Raji (cell line): ENCODE data around the gene HMCN2.

ENCODE experiments used
- POLR2A ChIP-seq: IDR thresholded peaks from 2 replicates; pipeline ENCODE4 v1.6.1; 2011; ENCODE audit warnings: low read depth, low read length, control low read depth; ENCODE audit not compliant: insufficient read depth

The HMCN2 gene

GRCh38 chr9:130268521-130269211 is 3.1 kb downstream of the HMCN2 start:
- no peak for TF ChIP-seq POLR2A

DNA sequence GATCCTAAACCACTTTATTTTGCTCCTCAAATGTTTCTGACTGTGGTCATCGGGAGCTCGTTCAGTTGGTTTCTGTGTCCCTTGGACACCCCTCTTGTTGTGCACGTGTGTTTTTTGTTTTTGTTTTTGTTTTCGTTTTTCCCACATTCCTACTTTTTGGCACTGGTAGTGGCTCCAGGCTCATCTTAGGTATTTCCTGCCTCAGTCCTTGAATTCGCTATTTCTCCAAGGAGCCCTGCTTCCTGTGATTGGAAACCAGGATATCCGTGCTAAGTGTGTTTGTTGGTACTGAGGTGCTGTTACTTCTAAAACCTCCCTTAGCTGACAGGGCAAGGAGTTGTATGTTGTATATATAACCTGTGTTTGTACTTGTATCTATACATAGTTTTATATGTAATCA is 5.9 kb downstream of the HMCN2 start:
- no peak for TF ChIP-seq POLR2A

DNA sequence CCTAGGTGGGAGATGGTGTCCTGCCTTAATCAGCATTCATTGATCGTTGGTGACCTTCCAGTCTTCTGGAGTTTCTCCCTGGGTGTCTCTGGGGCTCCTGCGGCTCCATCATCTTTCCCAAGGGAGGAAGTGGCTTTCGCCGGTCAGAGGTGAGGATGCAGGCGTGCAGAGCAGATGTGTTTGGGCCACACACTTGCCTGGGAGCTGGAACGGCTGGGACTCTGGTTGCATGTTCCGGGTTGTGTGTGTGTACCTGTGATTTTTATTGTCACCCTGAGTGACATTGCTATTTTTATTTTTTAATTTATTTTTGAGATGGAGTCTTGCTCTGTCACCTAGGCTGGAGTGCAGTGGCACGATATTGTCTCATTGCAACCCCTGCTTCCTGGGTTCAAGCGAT is 9.6 kb downstream of the HMCN2 start:
- TF ChIP-seq POLR2A: no peak

GRCh38 chr9:130276121-130276520 is 10.6 kb downstream of the HMCN2 start:
- TF ChIP-seq POLR2A: no peak

GRCh38 chr9:130276955-130277354 is 11.4 kb downstream of the HMCN2 start:
- TF ChIP-seq POLR2A: no peak

DNA sequence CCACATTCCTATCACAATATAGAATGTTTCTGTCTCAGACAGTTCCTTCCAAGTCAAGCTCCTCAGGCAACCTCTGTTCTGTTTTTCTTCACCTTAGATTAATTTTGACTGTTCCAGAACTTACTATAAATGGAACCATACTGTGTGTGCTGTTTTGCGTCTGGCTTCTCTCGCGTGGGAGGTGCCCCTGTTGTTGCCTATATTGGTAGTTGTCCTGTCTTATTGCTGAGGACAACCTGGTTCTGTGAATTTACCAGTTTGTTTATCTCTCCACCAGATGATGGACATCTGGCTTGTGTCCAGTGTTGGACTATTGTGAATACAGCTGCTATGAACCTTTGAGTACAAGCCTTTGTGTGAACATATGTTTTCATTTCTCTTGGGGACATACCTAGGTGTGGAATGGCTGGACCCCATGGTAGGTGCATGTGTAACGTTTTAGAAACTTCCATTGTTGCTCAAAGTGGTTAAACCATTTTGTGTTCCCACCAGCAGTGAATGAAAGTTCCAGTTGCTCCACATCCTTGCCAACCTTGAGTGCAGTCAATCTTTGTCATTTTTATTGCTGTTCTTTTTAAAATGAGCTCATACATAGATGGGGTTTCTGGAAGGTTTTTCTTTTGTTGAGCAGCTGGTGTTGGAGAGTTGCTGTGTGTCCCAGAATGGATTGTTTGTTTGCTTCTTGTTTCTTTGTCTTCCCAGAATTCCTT is 18.1 kb downstream of the HMCN2 start:
- TF ChIP-seq POLR2A: no peak

GRCh38 chr9:130284249-130284625 is 18.7 kb downstream of the HMCN2 start:
- no peak for TF ChIP-seq POLR2A

GRCh38 chr9:130284690-130285089 is 19.1 kb downstream of the HMCN2 start:
- TF ChIP-seq POLR2A: no peak

- TF ChIP-seq POLR2A: no peak
These were observed 19.7 kb downstream of the HMCN2 start for GRCh38 chr9:130285271-130285670.

- no peak for TF ChIP-seq POLR2A
These were observed 20.7 kb downstream of the HMCN2 start for GRCh38 chr9:130286072-130286770.

DNA sequence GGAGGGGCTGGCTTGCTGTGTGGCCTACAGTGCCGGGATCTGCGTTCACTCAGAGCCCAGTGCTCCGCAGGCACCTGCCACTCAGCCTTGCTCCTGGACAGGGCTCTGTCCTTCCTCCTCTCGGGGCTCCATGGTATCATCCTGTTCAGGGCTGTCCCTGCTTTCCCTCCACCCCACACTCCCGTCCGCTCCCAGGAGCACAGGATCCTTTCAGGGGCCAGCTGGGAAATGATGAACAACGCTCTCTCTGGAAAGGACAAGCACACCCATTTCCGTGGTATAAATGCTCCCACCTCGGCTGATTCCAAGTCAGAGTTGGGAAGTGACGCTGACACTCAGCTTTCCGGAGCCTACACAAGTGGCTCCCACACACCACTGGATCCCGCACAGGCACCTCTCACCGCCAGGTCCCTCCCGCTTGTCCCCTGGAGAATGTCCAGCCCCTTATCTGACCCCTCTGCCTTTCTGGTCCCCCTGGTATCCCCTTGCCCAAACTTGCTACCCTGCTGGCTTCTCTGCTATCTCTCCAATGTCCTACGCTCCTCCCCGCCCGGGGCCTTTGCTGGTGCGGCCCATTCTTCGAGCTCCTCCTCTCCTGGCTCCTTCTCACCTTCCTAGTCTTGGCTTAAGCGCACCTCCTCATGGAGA is 21.3 kb downstream of the HMCN2 start:
- TF ChIP-seq POLR2A: no peak

DNA sequence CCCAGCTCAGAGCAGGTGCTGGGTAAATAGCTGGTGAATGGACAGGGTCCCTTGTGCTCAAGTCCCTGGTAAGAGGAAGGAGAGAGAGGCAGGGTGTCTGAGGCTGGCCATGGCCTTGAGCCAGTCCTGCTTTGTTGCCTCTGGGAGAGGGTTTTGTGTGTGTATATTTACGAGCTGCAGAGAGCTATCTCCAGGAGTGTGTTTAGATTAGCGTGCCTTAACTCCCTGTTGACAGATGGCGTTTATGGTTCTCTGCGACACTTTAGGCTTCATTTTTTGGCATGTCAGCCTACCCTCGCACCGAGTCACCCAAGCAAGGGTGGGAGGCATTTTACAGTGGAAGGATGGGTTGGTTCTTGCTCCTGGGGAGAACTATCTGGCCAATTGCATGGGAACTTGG is 22.2 kb downstream of the HMCN2 start:
- TF ChIP-seq POLR2A: no peak

DNA sequence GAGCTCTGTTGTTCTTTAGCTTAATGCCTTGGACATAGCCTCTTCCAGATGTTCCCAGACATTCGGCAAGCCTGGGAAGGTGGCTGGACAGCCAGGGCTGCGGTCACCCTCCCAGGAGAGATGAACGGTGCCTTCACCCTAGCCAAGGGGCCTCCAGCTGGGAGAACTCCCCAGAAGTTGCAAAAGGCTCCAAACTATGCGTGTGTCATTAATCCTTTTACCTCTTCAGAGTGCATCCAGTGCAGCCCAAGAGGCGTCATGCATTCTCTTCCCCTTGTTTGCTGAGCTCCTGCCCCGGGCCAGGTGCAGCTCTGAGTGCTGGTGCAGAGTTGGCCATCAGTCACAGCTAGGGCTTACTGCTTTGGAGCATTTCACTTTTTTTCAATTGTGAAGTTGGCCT is 22.8 kb downstream of the HMCN2 start:
- TF ChIP-seq POLR2A: no peak

DNA sequence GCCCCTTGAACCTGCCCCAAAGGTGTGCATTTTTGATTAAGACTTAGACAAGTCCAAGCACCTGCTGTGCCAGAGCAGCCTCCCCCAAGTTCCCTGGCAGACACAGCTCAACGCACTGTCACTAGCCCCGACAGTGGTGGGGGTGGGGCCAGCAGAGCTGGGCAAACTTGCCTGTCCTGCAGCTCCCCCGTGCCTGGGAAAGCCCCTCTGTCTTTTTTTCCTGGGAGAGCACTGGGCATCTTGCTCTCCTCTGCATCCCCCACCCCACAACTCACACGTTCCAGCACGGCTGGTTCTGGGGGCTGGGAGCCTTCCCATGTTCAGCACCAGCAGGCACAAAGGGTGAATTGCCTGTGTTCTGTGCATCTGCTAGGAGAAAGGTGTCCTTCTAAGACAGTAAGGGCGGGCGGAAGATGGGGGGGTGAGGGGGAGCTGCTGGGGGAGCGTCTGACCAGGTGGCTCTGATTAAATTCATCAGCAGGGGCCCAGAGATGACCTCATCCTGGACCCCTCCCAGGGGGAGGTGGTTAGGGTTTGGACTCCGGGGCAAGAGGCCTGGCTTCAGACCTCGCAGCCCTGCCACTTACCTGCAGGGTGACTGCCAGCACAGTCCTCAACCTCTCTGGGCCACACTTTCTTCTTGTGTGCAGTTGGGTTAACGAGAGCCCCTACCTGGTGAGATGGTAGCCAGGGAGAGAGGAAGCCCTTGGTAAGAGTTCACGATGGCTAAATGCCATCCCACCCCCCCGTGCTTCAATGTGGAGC is 23.5 kb downstream of the HMCN2 start:
- no peak for TF ChIP-seq POLR2A

DNA sequence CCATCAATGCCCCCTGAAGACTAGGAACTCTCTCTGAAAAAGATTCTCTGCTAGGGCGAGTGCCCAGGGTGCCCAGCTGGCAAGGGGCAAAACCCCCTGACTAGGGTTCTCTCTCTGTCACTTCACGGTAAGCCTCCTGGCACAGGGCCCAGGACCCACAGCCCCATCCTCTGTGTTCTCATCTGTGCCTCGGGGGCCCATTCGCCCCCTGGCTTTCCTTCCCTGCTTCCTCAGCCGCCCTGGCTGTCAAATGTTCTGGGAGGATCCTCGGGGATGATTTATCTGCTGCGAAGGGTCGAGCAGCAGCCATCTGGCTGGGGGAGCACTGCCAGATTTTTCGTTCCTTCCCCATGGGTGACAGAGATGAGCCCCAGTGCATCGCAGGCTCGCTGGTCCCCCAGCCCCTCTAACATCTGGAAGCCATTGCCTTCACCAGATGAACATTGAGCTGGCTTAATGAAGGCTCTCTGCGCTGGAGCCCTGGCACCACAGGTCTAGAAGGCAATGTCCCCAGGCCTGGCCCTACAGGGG is 24.2 kb downstream of the HMCN2 start:
- no peak for TF ChIP-seq POLR2A
